Right kidney (tissue), 1 donor: ENCODE measurements around the gene LILRA6.
"Not testable (repeated sequence)": the region's sequence is repeated elsewhere in the genome, so short reads cannot be mapped to it uniquely, and the experiment has no call there.

Experiments
- DNase-seq: peaks from one replicate; pipeline ENCODE4 v3.0.0-alpha.2; 2016

Gene LILRA6

GRCh38 chr19:54262470-54262869 is 19.9 kb upstream of the LILRA6 start:
- DNase-seq, result no peak

DNA sequence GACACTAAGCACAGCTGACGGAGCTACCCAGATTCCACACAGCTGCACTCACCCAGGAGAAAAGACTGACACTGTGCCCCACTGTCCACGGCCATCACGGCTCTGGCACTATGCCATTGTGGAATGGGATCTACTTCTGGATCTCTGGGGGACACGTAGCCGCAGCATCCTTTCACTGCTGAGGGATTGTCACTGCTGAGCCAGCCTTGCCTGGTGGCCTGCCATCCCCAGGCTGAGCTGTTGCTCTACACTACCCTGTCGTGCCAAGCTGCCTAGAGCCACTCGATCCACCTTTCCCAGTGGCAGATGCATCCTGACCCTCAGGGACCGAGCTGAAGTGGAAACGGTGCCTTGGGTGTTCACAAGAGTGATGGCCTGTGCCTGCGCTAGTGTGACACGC is 19.5 kb upstream of the LILRA6 start:
- DNase-seq, result no peak

DNA sequence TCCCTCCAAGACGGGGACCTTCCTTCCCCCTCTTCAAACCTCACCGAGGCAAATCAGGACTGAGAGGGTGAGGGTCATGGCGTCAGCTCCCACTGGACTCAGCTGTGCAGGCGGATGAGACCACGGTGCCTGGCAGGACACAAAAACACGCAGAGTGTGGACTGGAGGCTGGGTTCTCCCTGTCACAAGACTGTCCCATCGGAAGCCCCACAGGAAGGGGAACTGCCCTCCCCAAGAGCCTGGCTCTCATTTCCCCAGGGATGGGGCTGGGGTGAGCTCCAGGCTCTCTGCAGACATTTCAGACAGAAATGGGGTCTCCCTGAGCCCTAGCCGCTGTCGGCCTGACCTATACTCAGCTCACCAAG is 14.5 kb upstream of the LILRA6 start, which contains the start of gene LILRB5:
LILRB5 (minus strand) TSS at position 158 of the 365 bp plus-strand sequence; CDS start at position 78, 80 bp downstream.
- no peak for DNase-seq

GRCh38 chr19:54256250-54257115 is 13.9 kb upstream of the LILRA6 start:
- no peak for DNase-seq

DNA sequence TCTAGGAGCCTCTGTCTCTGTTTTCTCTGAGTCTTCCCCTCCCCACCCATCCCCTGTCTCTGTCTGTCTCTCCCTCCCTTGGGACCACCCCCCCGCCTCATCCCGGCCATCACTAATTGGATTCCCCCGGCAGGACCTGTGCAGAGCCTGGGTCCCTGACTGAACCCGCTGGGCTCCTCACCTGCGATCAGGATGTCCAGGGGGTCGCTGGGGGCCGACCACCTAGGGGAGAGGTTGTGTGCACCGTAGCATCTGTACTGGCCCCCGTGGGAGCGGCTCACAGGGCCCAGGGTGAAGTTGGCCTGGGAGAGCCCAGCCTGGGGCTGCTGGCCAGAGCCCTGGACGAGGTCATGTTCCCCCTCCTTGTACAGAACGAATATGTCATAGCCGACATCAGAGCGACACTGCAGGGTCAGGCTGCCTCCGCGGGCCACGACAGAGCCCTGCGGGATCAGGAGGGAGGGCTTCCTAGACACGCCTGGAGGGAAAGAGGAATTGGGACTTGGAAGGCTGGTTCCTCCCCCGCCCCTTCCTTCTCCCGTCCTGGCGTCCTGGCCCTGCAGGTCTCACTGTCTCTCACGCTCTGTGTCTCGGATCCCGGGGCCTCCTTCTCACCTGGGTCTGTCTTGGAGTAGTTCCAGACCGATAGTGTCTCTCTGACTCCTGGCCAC is 12.7 kb upstream of the LILRA6 start:
- DNase-seq, result no peak

DNA sequence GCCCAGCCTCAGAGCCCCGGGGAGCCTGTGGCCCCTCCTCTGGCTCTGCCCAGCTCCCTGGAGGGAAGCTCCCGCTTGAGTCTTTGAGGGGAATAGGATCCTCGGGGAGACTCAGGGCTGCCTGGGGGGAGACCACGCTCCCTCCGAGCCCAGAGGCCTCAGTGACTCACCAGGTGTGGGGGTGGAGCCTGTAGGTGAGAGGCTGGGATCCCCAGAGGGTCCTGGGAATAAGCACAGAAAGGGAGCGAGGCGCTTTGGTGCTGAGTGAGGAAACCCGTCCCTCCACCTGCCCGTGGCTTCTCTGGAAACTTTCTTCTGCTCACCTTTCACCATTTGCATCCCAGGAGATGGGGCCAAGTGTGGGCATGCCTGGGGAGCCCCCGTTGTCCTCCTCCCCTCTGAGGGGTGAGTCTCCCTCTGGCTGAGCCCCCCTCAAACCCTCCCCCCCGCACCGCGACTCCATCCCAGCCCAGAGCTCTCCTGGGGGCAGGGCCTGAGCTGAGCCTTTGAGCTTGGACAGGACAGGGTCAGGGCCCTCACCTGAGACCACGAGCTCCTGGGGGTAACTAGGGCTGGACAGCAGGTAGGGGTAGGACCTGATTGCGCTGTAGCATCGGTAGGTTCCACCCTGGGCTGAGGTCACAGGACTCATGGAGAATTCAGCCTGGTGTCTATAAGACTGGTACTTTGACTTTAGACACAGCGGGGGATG is 11.8 kb upstream of the LILRA6 start:
- DNase-seq, result no peak

- DNase-seq, result no peak
Observed at GRCh38 chr19:54253331-54254194, 11.0 kb upstream of the LILRA6 start.

GRCh38 chr19:54252845-54253244 is 10.3 kb upstream of the LILRA6 start:
- DNase-seq, result no peak

GRCh38 chr19:54252243-54252642 is 9.7 kb upstream of the LILRA6 start:
- no peak for DNase-seq

DNA sequence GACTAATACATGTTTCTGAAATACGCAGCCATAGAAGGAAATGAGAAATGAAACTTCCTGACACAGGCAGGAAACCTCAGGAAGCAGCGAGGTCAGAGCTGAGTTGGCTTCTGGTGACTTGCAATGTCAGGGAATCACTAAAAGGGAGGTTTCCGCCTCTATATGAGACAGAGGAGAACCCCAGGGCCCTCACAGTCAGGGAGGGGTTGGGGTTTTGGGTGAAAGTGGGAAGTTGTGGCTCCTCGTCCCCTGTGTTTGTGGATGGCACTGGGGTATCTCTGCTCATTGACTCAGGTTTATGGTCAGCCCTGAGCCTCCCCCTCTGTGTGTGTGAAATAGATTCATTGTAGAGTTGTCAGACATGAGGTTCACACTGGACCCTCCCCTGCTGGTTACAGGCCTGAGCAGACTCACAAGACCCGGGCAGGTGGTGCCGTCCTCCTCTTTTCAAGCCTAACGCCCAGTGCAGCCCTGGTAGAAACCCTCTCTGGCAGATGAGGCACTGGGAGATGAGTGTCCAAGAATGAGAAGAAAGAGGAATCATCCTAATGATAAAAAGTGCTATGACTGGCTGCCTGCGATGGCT is 5.5 kb upstream of the LILRA6 start:
- no peak for DNase-seq

DNA sequence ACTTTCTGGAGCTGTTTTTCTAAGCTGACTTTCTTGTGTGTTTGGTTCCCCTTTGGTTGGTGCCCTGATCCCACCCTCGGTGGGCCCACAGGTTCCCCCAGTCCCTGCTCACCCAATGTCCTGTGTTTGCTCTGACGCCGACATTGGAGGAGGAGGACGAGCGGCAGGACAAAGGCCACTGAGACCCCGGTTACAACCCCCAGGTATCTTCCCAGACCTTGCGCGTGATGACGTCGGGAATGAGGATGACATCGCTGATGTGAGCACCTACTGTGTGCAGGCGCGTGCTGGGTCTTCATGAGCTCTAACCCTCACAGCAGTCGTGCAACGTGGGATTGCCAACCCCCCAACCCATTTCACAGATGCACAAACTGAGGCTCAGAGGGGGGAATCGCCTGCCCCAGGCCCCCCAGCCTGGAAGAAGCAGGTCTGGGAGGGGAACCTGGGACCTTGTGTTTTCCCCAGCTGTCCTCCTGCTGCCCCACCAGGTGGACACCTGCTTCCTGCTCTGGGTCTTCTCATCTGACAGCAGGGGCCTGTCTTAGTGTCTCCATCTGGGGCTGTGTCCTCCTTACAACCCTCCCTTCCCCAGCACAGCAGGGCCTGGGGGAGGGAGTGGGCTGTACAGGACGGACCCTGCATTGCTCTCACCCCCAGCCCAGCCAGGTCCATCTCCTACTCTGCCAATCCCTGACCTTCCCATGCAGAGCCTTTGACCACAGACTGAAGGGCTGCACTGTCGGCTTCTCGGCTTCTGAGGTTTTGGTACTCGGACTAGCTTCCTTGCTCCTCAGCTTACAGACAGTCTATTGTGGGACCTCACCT is 4.7 kb upstream of the LILRA6 start:
- no peak for DNase-seq

- DNase-seq, result no peak
Observed at GRCh38 chr19:54245936-54246335, 3.3 kb upstream of the LILRA6 start.

DNA sequence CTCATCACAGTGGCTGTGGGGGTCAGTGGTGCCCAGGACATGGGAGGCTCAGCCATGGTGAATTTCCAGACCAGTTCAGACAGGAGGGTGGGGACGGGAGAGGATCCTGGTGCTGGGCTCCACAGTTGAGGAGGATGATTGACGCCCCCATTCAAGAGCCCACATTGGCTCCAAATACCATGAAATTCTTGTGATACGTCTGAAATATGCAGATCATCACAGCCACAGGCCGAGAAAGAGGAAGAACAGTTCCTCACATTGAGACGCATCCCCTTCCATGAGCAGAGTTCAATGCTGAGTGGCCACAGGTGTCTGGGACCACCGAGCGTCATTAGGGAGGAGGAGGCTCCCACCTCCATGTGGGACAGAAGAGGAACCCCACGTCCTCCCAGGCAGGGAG is 1.2 kb upstream of the LILRA6 start:
- not testable (repeated sequence) for DNase-seq

- not testable (repeated sequence) for DNase-seq
Observed at GRCh38 chr19:54242234-54242633, 356 bp downstream of the LILRA6 start.

GRCh38 chr19:54240372-54241336 is 1.9 kb downstream of the LILRA6 start:
- not testable (repeated sequence) for DNase-seq

- DNase-seq, result not testable (repeated sequence)
Observed at GRCh38 chr19:54239491-54240371, 2.9 kb downstream of the LILRA6 start.

- DNase-seq, result no peak
Observed at GRCh38 chr19:54233941-54234340, 8.6 kb downstream of the LILRA6 start.
